ENCODE measurements around the gene TBX6.
"Not testable (repeated sequence)": the region's sequence is repeated elsewhere in the genome, so short reads cannot be mapped to it uniquely, and the experiment has no call there.

Gene TBX6

DNA sequence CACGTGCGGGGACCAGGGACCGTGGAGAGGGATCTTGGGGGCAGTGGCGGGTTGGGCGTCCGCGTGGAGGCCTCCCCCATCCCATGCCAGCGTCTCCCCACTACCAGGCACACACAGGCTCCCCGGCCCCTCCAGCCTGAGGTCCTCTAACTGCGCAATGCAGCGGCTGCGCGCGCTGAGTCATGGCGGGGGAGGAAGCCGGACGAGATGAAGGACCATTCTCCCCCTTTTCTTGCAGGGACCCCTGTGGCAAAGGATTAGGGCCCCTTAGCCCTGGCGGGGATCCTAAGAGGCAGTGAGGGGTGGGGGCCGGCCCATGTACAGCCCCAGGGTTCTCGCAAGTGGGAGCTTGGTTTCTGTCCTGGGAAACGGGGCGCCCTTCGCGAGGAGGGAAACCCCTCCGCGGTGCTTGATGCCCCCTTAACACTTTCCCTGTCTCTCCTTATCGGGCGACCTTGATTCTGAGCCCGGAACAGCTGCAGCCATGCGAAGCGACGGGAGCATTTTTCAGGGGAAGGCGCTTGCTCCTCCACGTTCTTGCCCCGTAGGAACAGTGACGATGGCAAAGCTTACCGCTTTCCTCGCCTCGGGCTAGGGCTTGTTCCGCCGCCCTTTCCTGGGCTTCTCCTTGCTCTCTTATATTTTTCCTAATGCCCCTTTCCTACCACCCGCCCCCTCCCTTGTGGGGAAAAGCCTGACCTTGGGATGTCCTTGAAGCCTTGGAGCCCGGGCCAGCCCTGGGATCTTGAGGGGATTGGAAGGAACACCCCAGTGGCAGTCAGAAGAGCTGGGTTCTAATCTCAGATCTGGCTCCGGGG is 25.6 kb downstream of the TBX6 start:
- FAIRE-seq: no peak

DNA sequence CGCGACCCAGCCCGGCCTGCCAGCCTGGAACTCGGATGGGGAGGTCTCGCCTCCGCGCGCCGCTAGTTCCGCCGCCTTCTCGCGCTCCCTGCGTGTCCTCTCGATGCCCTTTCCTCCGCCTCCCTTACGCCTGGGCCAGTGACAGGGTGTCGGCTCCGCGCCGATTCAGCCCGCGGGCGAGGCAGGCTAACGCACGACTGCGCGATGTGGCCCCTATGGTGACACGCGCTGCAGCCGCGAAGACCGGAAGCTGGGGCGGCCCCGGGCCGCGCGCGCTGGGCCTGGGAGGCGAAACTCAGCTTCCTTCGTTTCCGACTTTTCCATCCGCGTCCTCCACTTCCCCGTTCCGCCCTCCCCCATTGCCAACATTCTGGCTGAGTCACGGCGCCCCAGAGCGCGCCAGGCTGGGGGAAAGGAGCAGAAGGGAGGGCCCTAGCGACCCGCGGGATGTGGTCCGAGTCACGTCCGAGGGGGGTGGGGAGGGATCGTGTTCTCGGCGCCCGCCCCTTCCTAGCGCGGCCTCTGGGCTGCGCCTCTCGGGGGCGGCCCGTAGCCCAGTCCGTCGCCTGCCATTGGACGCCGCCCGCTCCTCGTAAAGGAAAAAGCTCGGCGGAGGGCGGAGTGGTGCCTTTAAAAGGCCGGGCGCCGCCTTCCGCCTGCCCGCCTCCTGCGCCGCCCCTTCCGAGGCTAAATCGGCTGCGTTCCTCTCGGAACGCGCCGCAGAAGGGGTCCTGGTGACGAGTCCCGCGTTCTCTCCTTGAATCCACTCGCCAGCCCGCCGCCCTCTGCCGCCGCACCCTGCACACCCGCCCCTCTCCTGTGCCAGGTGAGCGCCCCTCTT is 26.4 kb downstream of the TBX6 start, which contains the start of gene ALDOA:
TSS of gene ALDOA (plus strand) at position 659 of the 841 bp plus-strand sequence. CDS start 1,138 bp downstream, outside the sequence.
- FAIRE-seq: no peak

DNA sequence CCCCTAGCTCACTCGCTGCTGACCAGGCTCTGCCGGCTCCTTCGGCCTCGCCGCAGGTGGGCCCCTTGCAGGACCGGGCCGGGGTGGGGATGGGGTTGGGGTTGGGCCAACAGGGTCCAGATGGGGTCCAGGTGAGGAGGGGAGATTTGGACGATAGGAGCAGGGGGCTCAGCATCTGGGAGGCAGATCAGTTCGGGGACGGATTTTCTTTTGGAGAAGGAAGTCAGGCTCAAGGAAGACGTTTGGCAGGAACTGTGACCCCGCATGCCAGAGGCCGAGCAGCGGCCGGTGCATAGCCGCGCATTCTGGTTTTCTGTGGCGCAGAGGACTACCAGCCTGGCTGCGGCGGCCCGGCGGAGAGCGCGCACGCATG is 27.0 kb downstream of the TBX6 start:
- no peak for FAIRE-seq

DNA sequence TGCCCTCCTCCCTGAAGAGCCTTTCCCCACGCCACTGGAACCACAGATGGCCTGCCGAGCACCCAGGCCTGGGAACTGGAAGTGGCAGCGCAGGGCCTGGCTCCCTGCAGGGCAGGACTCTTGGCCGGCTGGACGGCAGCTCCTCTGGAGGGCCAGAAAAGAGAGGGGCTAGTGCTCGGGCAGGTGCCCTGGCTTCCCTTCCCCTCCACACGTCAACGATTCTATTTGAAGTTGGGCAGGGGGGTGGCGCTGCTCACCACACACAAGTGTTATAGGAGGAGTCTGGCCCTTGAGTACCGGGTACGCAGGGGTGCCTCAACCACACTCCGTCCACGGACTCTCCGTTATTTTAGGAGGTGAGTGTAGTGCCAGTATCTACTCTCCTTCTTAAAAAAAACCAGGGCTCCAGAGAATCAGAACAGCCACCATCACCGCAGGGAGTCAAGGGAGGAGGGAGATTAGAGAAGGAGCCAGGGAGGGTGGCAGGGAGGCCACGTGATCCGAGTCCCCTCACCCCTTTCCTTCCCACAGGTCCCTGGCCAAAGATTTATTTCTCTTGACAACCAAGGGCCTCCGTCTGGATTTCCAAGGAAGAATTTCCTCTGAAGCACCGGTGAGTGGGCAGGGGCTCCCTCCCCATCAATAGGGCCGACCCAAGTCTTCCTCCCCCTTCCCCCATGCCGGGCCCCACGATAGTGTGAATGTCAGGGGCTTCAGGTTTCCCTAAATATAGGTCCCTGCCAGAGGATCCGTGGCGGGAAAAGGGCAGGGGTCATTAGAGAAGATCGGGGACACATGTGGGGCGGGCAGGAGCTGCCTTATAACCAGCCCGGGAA is 27.6 kb downstream of the TBX6 start:
- no peak for FAIRE-seq

DNA sequence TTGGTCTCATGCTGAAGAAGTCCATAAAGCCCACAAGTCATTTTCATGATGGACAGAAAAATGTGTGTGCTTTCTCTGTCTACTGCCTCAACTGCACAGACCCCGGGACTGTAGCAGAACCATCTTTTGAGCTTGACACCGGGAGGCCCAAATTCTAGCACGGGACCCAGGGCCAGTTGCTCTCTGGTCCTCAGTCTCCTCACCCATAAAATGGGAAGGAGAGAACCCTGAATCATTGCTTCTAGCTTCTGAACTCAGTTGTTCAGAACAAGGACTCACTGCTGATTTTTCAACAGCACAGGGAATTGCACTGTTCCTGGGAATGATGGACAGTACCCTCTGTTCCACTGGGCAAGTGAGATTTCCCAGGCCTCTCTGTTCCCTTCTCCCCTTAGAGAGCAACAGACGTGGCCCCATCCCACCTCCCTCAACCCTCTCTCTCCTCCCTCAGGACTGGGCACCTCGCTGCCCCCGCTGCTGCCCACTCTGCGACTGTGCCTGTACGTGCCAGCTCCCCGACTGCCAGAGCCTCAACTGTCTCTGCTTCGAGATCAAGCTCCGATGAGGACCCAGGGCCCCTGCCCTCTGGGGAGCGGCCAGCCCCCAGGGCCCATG is 28.3 kb downstream of the TBX6 start:
- no peak for FAIRE-seq

DNA sequence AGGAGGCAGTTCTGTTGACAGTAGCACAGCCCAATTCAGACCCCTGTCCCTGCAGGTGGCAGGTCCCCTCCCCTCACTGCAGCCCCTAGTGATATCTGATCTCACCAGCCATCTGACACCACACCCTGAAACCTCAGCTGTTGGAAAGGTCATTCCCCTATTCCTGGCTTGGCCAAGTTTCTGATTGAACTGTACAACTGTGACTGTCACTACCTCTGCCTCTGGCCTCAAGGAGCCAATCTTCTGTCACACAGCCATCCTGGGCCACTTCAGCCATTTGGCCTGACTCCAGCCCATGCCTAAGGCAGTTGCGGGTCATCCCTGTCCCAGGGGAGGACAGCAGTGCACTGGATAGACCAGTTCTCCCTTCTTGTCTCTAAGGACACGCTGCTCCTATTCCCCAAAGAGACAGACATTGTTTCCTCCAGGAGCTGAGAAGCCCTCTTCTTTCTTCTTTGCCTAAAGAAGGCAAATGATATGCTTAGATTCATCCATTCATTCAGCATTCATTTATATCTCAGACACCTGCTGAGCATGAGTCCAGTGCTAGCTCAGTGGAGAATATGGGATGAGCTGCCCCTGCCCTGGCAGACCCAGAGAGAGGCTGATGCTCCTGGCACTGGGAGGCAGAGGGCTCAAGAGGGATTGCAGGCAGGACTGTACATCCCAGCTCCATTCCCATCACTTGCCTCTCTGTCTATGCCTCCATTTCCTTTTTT is 30.7 kb downstream of the TBX6 start:
- FAIRE-seq: no peak

DNA sequence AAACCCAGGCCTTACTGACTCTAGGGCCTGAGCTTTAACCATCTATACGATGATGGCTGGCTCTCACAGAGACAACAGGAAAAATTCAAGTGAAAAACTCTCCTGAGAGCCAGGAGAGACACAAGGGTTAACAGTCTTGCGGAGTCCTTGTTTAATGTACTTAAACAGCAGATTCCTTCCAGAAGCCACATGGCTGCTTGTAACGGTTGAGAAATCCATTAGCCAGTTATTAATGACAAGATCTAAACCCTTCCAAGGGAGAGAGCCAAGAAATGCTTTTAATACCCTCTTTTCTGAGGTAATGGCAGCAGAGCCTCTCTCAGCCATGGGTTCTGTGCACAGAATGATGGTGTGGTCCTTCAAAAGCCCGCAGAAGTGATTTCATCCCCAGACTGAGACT is 31.4 kb downstream of the TBX6 start:
- no peak for FAIRE-seq

DNA sequence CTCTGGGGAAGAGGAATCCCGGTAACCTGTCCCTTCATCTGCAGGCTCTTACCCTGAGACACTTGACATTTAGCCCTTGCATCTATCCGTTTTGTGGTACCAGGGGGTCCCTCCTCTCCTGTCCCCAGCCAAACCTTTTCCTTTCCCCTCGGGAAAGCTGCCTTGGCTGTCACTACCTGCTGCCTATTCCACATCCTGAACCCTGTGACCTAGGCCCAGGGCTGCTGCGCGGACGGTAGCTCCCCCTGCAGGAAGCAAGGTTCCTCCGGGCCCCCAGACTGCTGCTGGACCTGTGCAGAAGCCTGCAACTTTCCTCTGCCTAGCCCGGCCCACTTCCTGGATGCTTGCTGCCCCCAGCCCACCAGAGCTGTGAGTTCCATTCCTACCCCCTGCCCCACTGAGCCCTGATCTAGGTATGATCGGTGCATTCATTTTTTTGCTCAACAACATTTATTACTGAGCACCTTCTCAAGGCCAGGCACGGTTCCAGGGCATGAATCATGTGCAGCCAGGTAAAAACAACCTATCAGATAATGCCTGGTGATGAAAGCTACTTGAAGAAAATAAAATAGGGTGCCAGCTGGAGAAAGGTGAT is 36.7 kb downstream of the TBX6 start:
- no peak for FAIRE-seq

DNA sequence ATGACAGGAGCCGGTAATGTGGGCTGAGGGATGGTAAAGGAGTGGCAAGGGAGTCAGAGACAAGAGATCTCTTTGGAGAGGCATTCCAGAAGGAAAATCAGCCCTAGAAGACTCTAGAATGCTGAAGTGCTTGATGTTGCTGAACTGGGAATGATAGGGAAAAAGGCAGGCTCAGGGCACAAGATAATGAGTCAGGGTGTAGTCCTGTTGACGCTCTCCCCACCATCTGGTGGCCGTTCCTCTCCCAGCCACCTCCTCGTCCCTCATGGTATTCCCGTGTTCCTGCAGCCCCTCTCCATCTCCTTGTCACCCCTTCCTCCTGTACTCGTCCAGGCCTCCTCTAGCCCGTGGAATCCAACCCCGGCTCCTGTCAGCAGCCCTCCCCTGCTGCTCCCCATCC is 37.3 kb downstream of the TBX6 start:
- no peak for FAIRE-seq

DNA sequence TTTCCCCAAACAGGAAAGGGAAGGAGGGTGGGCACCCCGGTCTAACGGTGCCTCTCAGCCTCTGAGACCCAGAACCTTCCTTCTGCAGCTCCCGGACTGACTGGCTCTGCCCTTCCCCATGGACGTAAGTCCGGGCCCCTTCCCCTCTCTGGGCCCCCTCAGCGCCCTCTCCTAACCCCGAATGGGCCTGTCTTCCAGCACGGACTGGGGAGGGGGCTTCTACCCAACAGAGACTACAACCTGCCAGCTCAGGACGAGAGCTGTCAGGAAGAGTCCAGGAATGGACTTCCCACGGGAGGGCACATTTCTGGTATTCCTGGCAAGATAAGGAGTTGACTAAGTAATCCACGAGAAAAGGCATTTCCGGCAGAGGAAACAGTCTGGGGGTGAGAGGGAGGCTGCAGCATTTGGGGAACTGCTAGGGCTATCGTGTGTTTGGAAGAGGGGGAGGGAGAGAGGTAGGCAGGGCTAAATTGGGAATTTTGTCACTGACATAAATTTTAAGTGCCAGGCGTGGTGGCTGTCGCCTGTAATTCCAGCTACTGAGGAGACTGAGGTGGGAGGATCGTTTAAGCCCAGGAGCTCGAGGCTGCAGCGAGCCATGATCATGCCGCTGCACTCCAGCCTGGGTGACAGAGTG is 38.2 kb downstream of the TBX6 start:
- FAIRE-seq: no peak

DNA sequence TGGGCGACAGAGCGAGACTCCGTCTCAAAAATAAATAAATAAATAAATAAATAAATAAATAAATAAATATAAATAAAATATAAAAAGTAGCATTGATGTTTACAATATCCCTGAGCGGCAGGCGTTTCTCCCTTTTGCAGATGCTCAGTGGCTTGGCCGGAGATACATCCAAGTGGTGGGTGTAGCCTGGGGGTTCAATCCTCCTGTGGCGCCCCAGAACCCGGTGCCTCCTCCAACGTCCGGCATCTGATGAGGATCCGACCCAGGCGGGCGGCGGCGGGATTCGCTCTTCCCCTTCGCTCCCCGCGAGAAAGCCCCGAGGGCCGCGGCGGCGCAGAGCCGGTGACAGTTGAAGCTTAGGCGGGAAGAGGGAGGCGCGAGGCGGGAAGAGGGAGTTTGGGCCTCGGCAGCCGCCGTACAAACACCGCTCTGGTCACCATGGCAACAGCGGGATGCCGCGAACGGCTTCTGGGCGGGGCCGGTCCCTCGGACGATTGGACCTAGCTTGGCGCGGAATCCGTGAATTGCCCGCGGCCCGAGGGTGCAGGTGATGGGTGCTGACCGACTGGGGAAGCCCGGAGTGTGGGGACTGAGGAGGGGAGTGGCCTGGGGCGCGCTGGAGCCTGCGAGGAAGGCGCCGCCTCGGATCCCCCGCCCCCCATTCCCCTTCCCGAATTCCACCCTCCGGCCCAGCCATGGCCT is 38.9 kb downstream of the TBX6 start:
- FAIRE-seq: no peak

DNA sequence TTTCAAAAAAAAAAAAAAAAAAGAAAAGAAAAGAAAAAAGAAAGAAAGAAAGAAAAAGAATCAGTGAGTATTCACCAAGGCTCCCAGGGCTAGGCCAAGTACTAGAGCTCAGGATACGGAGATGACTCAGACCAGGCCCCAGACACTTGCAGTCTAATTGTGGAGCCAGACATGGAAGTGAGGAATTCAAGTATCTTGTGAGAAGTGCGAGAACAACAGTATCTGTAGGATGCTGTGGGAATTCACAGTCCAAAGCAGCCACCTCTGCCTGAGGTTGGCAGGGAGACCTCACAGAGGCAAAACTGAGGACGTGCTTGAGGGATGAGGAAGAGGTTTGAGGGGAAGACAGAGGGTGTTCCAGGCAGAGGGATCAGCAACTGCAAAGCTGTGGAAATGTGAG is 40.2 kb downstream of the TBX6 start:
- FAIRE-seq: no peak

DNA sequence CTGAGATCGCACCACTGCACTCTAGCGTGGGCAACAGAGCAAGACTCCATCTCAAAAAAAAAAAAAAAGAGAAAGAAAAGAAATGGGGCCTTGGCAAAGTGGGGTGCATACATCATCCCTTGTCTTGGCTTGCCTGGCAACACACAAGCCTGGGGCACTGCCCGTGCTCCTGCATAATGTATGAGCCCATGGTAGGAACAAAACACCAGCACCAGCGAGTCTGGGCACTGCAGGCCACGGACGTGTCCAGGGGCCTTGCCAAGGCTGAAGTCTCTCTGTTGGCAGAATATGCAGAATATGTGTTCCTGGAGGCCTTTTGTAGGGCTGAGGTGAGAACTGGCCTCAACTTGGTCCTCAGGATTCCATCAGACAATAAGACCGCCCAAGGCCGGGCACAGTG is 41.9 kb downstream of the TBX6 start:
- FAIRE-seq: no peak

DNA sequence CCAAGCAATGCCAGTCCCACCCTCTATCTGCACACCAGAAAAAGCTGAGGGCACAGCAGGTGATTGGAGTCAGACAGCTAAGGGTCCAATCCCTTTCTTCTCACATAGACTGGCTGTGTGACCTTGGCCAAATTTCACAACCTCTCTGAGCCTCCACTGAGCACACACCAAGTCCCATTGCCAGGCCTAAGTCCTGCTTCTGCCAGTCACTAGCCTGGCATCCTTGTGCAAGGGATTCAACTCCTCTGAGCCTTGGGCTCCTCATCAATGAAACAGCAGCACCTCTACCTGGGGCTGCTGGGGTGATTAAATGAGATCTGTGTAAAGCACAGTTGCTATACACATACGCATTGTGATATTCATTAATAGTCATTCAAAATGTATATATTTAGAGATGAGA is 45.1 kb downstream of the TBX6 start:
- no peak for FAIRE-seq

DNA sequence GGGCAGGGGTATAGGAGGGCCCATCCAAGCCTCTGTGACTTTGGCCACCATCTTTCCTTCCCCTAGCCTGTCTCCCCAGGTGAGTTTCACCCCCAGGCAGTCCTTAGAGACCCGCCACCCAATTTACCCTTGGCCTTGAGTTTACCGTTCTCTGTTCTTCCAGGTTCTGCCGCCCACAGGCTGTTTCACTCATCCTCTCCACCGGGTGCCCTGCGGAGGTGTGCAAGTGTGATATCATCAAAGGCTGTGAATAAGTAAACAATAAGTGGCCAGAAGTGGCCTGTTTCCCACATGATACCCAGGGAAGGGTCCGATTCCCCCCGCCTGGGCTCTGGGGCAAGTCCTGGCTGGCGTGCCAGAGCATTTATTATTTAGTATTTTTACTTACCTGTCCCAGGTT is 45.5 kb downstream of the TBX6 start:
- FAIRE-seq: no peak

DNA sequence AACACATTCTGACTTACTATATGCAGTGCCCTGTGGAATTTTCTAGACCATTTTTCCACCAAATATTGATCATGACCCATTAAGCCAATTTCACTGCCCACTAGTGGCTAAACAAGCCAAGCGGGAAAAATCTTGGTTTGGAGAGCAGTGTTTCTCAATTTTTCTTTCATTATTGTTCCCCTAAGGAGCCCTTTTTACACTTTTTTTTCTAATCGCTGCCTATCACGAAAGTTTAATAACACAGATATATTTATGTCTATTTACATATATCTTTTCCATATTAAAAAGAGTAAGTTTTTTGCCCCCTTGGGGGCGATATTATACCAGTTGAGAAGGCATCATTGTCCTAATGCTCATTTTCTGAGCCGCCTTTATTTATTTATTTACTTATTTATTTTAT is 49.9 kb downstream of the TBX6 start:
- FAIRE-seq: no peak

DNA sequence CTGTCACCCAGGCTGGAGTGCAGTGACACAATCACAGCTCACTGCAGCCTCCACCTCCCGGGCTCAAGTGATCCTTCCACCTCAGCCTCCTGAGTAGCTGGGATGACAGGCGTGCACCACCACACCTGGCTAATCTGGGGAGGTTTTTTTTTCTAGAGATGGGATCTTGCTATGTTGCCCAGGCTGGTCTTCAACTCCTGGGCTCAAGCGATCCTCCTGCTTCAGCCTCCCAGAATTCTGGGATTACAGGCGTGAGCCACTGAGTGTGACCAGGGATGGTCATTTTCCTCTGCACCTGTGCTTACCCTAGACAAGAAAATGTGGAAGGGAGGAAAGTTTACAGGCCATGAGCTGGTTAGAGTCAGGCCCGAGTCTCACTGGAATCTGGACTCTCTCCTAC is 51.0 kb downstream of the TBX6 start:
- not testable (repeated sequence) for FAIRE-seq

DNA sequence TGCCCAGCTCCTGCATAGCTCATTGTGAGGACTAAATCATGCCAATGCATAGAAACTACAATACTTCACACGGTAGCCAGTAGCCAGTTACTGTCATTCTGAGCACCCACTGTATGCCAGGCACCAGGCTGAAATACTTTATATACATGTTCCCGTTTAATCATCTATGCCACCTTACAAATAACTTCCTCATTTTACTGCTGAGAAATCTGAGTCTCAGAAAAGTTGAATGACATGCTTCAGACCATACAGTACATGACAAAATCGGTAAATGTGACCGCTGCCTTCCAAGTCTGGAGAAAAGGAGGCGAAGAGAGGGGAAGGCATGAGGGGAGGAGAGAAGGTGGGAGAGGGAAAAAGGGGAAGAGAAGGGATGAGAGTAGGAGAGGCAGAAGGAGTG is 51.5 kb downstream of the TBX6 start:
- FAIRE-seq: no peak

Data from colon (tissue), 2 donors.